ENCODE measurements around the gene BEND7.

GRCh38 chr10:13573960-13574359 lies 45.1 kb upstream of the BEND7 start:
- TF ChIP-seq CTCF (IDR thresholded peaks at IDR 0.05; ENCODE audit: extremely low read depth in 1 of 2, insufficient read depth in 1 of 2, low read depth in 1 of 2, low read length in 2 of 2), result no peak
- no peak for TF ChIP-seq MYC (IDR thresholded peaks at IDR 0.05; ENCODE audit: low read depth, low read length)
- no peak for TF ChIP-seq EZH2 (IDR thresholded peaks at IDR 0.05; ENCODE audit: borderline replicate concordance, low read depth, low read length, severe bottlenecking)
